ENCODE data around the gene MOB3A.

DNA sequence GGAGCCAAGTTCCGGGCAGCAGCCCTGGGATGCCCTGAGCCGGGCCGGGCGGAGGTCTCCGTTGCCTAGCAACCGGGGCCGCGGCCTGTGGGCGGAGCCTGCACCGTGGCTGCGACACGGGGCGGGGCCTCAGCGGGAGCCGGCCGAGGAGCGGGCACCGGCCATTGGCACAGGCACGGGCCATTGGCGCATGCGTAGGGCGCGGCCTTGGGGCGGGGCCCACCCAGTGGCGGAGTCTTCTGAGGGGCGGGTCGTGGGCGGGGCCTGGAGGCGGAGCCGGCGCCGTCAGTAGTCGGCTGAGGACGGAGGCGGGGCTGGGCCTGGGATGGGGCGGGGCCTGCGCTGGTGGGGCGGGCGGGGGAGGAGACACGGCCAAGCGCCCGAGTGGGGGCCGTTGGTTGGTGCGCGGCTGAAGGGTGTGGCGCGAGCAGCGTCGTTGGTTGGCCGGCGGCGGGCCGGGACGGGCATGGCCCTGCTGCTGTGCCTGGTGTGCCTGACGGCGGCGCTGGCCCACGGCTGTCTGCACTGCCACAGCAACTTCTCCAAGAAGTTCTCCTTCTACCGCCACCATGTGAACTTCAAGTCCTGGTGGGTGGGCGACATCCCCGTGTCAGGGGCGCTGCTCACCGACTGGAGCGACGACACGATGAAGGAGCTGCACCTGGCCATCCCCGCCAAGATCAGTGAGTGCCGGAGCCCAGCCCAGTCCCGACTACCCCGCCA lies 515 bp upstream of the MOB3A start, which contains the start of gene IZUMO4:
- TF ChIP-seq CTCF (IDR thresholded peaks at IDR 0.05; ENCODE audit: poor library complexity) (peak; percentile 45), EZH2 (IDR thresholded peaks at IDR 0.05; ENCODE audit: borderline replicate concordance) (no peak)
